Lower leg skin (tissue), 3 donors: Measurements from ENCODE around the gene ALX4.

ENCODE experiments used
- CTCF ChIP-seq, 3 donors: fragments of 450-650 bp; IDR thresholded peaks; one replicate each; pipeline ENCODE4 v1.5.1; 2016; ENCODE audit warnings: antibody characterized with exemption in 3 of 3, mild to moderate bottlenecking in 3 of 3, moderate library complexity in 2 of 3
- POLR2A ChIP-seq, 2 donors: fragments of 450-650 bp; IDR thresholded peaks; one replicate each; pipeline ENCODE4 v1.6.1; 2016 to 2017; ENCODE audit warnings: antibody characterized with exemption in 2 of 2, mild to moderate bottlenecking in 1 of 2, moderate library complexity in 1 of 2

GRCh38 chr11:44327730-44328129 lies 17.8 kb upstream of the ALX4 start:
- TF ChIP-seq CTCF (IDR thresholded peaks at IDR 0.05) (no peak), POLR2A (IDR thresholded peaks at IDR 0.05) (no peak)
